ENCODE data around the gene ANKRD11.

DNA sequence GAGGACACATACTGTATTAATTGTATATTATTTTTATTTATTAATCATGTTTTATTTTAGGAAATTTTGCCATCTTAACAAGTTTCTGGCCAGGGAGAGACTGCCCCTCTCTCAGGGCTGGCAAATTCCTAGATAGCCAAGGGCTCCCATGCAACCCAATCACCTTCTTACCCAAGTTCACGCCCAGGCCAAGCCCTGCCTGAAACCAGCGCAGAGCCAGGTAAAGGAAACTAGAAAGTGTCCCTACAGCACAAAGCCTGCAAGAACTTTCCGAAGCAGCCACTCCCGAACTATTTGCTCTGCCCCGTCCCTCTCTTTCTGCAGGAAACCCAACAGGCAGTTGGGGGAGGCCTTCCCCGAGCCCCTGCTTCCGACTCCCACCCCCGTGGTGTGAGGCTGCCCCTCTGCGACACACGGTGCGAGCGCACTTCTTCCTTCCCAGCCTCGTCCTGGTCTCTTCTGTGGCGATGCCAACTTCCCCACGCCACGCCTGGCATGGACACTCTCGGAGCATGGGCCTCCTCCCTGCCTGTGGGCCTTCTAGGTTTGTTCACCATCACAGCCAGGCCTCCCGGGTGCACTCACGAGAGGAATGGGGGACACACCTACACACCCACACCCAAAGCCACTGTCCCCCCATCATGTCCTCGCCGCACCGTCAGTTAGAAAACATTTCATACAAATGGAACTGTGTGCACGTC is 172.5 kb downstream of the ANKRD11 start:
- TF ChIP-seq POLR2AphosphoS5 (IDR thresholded peaks at IDR 0.05) (no peak), EP300 (IDR thresholded peaks at IDR 0.05) (no peak)
- TF ChIP-seq, protein P1, sequence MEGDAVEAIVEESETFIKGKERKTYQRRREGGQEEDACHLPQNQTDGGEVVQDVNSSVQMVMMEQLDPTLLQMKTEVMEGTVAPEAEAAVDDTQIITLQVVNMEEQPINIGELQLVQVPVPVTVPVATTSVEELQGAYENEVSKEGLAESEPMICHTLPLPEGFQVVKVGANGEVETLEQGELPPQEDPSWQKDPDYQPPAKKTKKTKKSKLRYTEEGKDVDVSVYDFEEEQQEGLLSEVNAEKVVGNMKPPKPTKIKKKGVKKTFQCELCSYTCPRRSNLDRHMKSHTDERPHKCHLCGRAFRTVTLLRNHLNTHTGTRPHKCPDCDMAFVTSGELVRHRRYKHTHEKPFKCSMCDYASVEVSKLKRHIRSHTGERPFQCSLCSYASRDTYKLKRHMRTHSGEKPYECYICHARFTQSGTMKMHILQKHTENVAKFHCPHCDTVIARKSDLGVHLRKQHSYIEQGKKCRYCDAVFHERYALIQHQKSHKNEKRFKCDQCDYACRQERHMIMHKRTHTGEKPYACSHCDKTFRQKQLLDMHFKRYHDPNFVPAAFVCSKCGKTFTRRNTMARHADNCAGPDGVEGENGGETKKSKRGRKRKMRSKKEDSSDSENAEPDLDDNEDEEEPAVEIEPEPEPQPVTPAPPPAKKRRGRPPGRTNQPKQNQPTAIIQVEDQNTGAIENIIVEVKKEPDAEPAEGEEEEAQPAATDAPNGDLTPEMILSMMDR (IDR thresholded peaks at IDR 0.05): no peak
